Epithelial cell of esophagus (primary cell): Measurements from ENCODE around the gene ETV3.

Source experiments
- DNase-seq: peaks from one replicate; pipeline ENCODE4 v3.0.0; 2010; ENCODE audit warnings: low read depth
- H3K4me3 ChIP-seq: 2 replicates; pipeline ENCODE4 v1.5.1; 2011; ENCODE audit warnings: mild to moderate bottlenecking, low read length, control low read depth
- TF ChIP-seq, protein P1 (sequence below): IDR thresholded peaks from 2 replicates; pipeline ENCODE4 v1.5.1; 2011; ENCODE audit warnings: low read depth, mild to moderate bottlenecking, low read length, control low read depth, inconsistent platforms; ENCODE audit not compliant: insufficient read depth; ENCODE audit errors: missing control alignments

Gene ETV3

GRCh38 chr1:157144509-157144908, 6.3 kb upstream of the ETV3 start:
- TF ChIP-seq, protein P1, sequence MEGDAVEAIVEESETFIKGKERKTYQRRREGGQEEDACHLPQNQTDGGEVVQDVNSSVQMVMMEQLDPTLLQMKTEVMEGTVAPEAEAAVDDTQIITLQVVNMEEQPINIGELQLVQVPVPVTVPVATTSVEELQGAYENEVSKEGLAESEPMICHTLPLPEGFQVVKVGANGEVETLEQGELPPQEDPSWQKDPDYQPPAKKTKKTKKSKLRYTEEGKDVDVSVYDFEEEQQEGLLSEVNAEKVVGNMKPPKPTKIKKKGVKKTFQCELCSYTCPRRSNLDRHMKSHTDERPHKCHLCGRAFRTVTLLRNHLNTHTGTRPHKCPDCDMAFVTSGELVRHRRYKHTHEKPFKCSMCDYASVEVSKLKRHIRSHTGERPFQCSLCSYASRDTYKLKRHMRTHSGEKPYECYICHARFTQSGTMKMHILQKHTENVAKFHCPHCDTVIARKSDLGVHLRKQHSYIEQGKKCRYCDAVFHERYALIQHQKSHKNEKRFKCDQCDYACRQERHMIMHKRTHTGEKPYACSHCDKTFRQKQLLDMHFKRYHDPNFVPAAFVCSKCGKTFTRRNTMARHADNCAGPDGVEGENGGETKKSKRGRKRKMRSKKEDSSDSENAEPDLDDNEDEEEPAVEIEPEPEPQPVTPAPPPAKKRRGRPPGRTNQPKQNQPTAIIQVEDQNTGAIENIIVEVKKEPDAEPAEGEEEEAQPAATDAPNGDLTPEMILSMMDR: no peak
- H3K4me3 ChIP-seq: no peak overlapping the region
- DNase-seq: peak; percentile 90

DNA sequence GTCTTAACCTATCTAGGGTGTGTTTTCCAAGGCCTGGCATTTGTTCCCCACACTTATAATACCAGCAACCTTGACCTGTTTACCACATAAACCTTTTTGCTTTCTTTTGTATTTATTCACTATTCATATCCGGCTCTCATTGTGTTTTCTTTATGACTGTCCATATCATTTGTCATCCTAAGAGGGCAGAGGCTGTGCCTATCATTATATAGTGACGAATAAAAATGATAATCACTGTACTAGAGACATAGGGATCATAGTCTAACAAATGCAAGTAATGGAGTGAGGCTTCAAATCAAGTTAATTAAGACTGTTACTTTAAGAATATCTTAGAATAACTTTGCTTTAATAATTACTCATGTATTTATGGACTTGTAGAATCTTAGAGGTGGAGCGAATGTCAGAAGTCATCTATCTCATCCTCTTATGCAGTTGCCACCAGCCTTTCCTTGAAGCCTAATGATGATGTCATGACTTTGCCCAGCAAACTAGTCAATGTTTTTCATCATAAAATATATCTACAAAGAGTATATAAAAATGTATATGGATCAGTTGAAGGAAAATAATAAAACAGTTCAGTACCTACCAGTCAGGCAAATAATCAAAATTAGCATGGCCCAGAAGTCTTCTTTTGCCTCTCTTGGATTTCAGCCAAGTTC, 4.7 kb upstream of the ETV3 start:
- TF ChIP-seq, protein P1: no peak
- H3K4me3 ChIP-seq: no peak overlapping the region
- no peak for DNase-seq

DNA sequence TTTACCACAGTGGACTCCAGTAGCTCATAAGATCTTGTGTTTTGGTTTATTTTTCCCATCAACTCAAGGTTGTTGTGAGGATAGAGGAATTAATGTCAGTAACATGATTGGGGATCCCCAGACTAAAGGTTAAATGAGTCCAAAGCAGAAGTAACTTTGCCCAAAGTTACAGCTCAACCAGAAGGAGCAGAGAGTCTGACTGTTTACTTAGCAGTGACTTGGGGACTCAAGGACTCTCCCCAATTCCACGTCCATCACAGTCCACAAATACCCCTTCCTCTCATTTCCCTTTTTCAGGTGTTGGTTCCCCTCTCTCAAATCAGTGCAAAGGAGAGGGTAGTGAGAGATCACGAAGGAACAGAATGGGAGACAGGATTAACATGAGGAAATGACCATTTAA, 4.0 kb upstream of the ETV3 start:
- no peak overlapping the region for H3K4me3 ChIP-seq
- no peak for DNase-seq
- TF ChIP-seq, protein P1: no peak

DNA sequence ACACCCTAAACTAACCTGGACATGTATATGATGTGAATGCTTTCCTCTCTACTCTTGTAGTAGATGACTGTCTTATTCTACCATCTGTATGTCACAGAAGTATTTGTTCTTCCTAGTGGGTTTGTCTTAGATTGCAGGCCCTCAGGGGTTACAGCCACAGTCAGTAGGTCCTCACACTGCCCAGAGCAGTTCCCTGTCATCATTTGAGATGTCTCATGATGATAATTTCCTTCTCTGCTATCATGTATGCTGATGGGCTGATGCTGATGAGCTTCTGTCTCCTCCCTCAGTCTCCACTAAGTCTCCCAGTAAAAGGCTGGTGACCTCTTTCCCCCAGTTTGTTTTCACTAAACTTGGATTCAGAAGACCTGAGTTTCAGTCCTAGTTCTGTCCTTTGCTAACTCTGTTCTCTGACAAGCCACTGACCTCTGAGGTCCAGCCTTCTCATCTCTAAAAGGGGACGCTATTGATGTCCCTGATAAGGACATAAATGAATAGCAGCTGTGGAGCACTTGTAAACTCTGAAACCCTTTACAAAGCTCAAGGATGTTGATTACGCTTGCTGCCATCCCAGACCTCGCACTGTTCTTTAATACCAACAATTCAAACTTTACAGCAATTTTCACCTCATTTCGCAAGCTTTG, 3.1 kb upstream of the ETV3 start:
- no peak for DNase-seq
- no peak overlapping the region for H3K4me3 ChIP-seq
- TF ChIP-seq, protein P1: no peak

DNA sequence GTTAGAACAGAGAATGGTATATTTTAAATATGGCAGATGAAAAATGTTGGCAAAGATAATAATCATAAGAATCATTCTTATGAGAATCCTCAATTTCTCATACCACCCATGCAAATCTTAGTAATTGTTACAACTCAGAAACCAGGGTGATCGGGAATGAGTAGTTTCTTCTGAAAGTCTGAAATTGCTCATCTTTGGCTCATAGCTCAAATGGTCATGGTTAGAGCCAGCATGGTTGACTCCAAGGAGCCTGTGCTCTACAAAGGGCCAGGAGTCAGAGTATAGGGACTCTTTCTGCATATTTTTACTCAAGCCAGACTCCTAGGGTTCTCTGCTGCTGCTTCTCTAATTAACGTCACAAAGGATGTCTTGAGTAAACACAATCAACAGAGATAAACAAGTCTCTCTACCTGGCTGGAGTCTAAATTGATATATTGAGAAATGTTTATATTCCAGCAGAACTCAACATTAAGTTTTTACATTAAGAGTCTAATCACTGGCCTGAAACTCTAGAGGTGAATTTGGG, 1.9 kb upstream of the ETV3 start:
- no peak for DNase-seq
- TF ChIP-seq, protein P1: no peak
- H3K4me3 ChIP-seq: no peak overlapping the region

DNA sequence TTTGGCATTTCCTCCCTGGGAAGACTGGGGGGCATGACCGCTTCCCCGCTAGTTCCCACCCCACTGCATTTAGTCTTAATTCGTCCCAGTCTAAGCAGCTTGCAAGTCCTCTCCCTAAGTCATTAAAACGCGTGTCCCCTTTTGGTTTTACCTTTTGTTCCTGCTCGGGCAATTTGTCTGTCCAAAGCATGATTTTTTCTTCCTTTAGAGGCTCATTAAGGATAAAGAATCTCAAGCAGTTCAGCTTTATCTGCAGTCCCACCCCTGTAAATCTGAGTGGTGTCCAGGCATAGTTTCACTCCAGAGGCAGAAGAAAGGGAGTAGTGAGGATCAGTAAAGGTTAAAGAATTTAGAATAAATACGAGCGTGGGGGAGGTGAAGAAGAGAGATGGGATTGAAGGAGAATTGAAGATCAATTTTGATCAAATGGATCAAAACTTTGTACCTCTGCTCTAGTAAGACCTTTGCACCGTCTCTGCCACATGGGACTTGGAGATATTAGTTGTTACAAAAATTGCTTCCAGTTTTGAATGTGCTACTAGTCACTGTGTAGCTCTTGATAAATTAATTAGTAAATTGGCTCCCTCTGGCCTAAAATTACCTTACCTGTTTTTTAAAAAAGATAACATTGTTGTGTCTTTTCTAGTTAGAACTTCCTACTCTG, 989 bp upstream of the ETV3 start:
- no peak for DNase-seq
- TF ChIP-seq, protein P1: no peak
- peak overlapping the region; percentile 98 for H3K4me3 ChIP-seq
